ENCODE results near the gene PTGS1.
A peak's percentile ranks its signal among the peaks of the same experiment; 100 is the strongest.

The PTGS1 gene

DNA sequence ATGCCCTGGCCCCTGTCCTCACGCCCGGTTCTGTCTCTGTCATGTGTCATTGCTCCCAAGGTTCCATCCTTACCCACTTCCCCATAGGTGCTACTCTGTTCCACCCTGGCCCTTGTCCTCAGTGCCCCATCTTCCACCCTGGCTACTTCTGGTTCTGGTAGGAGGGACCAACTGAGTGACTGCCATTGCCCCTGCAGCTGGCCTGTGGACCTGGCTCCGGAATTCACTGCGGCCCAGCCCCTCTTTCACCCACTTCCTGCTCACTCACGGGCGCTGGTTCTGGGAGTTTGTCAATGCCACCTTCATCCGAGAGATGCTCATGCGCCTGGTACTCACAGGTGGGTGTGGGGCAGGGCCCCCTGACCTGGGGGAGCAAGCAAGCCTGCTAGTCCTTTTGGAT, 7.4 kb downstream of the PTGS1 start:
- TF ChIP-seq ZNF211 (tag by site-specific recombination; IDR thresholded peaks at IDR 0.05; ENCODE audit: low read depth) (no peak), ZNF138 (tag by site-specific recombination; IDR thresholded peaks at IDR 0.05; ENCODE audit: borderline replicate concordance) (no peak), ZNF548 (tag by site-specific recombination; IDR thresholded peaks at IDR 0.05) (no peak), KLF9 (tag by site-specific recombination; IDR thresholded peaks at IDR 0.05; ENCODE audit: low read depth) (no peak), ZNF473 (tag by site-specific recombination; IDR thresholded peaks at IDR 0.05) (no peak), ZNF423 (tag by site-specific recombination; IDR thresholded peaks at IDR 0.05) (no peak), TSHZ1 (tag by site-specific recombination; IDR thresholded peaks at IDR 0.05; ENCODE audit: borderline replicate concordance) (no peak)
- TF ChIP-seq, protein P1, sequence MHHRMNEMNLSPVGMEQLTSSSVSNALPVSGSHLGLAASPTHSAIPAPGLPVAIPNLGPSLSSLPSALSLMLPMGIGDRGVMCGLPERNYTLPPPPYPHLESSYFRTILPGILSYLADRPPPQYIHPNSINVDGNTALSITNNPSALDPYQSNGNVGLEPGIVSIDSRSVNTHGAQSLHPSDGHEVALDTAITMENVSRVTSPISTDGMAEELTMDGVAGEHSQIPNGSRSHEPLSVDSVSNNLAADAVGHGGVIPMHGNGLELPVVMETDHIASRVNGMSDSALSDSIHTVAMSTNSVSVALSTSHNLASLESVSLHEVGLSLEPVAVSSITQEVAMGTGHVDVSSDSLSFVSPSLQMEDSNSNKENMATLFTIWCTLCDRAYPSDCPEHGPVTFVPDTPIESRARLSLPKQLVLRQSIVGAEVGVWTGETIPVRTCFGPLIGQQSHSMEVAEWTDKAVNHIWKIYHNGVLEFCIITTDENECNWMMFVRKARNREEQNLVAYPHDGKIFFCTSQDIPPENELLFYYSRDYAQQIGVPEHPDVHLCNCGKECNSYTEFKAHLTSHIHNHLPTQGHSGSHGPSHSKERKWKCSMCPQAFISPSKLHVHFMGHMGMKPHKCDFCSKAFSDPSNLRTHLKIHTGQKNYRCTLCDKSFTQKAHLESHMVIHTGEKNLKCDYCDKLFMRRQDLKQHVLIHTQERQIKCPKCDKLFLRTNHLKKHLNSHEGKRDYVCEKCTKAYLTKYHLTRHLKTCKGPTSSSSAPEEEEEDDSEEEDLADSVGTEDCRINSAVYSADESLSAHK (tag by site-specific recombination; IDR thresholded peaks at IDR 0.05): no peak
- Histone ChIP-seq H3K27ac (ENCODE audit: extremely low read depth, low read depth, low read length) (no peak overlapping the region), H3K9me3 (ENCODE audit: control insufficient read depth, insufficient read depth, low read depth, low read length) (no peaks in the 10 kb centered on the region), H3K4me1 (ENCODE audit: control insufficient read depth, insufficient read depth, low read length) (no peaks in the 10 kb centered on the region), H3K36me3 (ENCODE audit: control insufficient read depth in 2 of 2, insufficient read depth in 1 of 2, low read length in 2 of 2) (no peaks in the 10 kb centered on the region), H3K4me3 (ENCODE audit: low read depth, low read length) (no peak overlapping the region)
- ChIA-PET POLR2A (no interaction called here), CTCF (interaction anchor here (0.7 to 1.7 kb wide), 2 partner anchors 15 to 253 kb away, joined by 4 to 8 read pairs; no protein-coding TSS in a partner anchor)

DNA sequence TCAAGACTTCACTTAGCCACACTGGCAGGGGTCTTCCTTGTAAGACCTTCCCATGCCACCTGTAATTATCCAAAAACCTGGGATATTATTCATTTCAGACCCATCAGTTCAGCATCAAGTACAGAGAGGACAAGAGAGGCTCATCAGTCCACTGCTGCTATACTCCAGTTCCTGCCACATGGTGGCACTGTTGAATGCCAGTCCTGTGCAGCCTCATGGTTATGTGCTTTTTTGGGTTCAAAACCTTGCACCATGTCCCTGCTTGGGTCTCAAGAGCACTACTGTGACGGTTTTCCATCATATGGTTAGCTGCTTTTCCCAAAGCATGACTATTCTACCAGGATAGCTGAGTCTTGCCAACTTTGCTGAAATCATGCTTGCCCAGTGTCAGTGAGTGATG, 8.5 kb downstream of the PTGS1 start:
- POLR2A ChIA-PET: no interaction called here
- Histone ChIP-seq H3K4me3 (ENCODE audit: low read depth, low read length) (no peak overlapping the region), H3K36me3 (ENCODE audit: control insufficient read depth in 2 of 2, insufficient read depth in 1 of 2, low read length in 2 of 2) (no peaks in the 10 kb centered on the region), H3K9me3 (ENCODE audit: control insufficient read depth, insufficient read depth, low read depth, low read length) (no peaks in the 10 kb centered on the region), H3K4me1 (ENCODE audit: control insufficient read depth, insufficient read depth, low read length) (no peaks in the 10 kb centered on the region), H3K27ac (ENCODE audit: extremely low read depth, low read depth, low read length) (no peak overlapping the region)
- TF ChIP-seq PRDM1 (tag by site-specific recombination; IDR thresholded peaks at IDR 0.05): no peak
- TF ChIP-seq ZNF654 (tag by site-specific recombination; IDR thresholded peaks at IDR 0.05; ENCODE audit: low read depth): peak; percentile 33
- TF ChIP-seq SETDB1 (IDR thresholded peaks at IDR 0.05; ENCODE audit: insufficient read length, low read length): peak; percentile 29
- no peak for TF ChIP-seq GFI1B (tag by site-specific recombination; IDR thresholded peaks at IDR 0.05)
- TF ChIP-seq ZNF645 (tag by site-specific recombination; IDR thresholded peaks at IDR 0.05): no peak
- no peak for TF ChIP-seq SP2 (tag by site-specific recombination; IDR thresholded peaks at IDR 0.05)
- no peak for TF ChIP-seq ZNF624 (tag by site-specific recombination; IDR thresholded peaks at IDR 0.05)
- no peak for TF ChIP-seq GLIS1 (tag by site-specific recombination; IDR thresholded peaks at IDR 0.05)
- peak; percentile 99 for TF ChIP-seq ZNF2 (tag by site-specific recombination; IDR thresholded peaks at IDR 0.05)
- CTCF ChIA-PET: interaction anchor here (0.6 to 1.7 kb wide), 8 partner anchors 12 to 439 kb away, joined by 3 to 8 read pairs (median 3); no protein-coding TSS in a partner anchor
